NCI-H146 (cell line): ENCODE results near the gene ATAD3B.

Source experiments
- DNase-seq: peaks from one replicate; lab custom pipeline; 2025; lab: John Stamatoyannopoulos, UW

The ATAD3B gene

DNA sequence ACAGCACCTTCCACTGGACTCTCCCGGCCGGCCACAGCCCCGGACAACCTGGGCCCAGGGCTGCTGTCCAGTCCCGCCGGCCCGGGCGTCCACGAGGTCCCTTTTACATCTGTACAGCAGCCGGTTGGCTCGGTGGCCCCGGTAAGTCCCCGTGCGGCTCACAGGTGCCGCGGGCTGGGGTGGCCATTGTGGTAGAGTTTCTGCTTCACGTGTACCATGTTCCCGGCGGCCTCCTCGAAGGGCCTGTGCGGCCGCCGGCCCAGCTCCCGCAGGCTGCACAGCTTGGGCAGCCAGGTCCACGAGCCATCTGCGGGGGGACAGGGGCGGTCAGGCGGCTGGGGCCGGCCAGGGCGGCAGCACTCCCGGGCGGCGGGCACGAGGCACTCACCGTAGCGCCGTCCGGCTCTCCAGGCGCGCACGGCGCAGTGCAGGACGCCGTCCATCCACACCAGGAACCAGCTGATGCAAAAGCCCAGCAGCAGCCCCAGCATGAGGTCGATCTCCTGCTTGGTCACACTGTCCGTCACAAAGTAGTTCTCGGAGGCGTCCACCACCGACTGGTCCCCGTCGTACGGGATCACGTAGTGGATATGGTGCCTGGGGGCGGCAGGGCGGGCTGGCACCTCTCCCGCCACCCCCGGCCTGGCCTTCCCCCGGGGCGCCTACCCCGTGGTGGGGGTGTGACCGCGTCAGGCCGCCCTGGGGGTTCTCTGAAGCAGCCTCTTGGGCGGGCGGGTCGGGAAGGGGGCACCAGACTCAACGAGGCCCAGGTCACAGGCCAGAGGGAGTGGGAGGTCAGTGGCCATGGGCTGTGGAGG is 63.8 kb downstream of the ATAD3B start:
- no peak for DNase-seq

- no peak for DNase-seq
Measured at GRCh38 chr1:1536019-1536937, 64.7 kb downstream of the ATAD3B start.

DNA sequence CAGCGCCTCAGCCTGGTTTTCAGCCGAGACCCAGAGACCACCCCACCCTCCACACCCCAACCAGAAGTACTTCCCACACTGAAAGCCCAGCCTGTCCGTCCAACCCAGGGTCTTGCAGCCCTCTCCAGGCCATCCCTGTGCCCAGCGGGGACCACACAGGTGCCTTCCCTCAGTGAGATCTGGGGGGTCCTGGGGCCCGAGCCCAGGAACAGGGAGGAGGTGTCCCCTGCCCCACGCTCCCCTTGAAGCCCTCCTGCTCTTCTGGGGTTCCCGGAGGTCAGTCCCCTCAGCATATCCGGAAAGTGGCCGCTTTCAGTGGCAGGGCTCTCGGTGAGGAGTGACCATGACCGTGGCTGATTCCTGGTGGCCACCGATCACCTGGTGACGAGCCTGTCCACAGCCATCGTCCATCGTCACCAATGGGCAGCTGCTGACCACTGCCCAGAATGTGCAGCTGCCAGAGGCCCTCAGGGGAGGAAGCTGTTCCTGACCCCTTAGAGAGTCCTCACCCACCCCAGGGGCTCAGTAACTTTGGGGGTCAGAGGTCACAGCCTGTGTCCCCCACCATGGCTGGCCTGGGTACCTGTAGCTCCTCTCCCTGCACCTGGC is 65.5 kb downstream of the ATAD3B start:
- no peak for DNase-seq

GRCh38 chr1:1537626-1538250 is 66.2 kb downstream of the ATAD3B start:
- DNase-seq = no peak

DNA sequence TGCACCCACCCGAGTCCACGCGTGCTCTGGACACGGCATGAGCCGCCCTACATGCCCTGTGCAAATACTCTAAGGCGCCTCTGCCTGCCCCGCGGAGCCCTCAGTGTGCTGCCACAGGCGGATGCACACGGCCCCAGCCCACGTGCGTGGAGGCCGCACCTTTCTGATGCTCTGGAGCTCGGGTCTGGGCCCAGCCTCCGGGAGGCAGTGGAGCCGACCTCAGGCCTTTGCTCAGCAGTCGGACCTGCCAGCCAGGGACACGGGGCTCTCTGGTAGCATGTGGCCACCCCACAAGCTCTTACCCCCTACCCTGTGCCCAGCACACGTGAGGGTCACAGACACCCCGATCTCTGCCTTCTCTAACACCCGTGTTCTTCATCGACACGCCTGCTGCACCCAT is 66.8 kb downstream of the ATAD3B start:
- DNase-seq = no peak

DNA sequence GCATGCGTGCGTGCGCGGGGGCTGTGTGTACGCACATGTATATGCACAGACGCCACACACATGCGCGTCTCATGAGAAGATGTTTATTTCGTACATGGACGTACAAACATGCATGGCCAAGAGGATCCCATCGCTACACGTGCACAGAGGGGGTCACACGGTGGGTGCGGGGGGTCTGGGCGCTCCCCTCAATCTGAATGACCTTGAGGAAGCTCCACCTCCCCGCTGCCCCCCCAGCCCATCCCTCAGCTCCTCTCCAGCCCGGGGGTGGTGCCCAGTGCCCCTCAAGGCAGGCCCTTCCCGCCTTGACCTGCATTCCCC is 67.4 kb downstream of the ATAD3B start:
- no peak for DNase-seq

DNA sequence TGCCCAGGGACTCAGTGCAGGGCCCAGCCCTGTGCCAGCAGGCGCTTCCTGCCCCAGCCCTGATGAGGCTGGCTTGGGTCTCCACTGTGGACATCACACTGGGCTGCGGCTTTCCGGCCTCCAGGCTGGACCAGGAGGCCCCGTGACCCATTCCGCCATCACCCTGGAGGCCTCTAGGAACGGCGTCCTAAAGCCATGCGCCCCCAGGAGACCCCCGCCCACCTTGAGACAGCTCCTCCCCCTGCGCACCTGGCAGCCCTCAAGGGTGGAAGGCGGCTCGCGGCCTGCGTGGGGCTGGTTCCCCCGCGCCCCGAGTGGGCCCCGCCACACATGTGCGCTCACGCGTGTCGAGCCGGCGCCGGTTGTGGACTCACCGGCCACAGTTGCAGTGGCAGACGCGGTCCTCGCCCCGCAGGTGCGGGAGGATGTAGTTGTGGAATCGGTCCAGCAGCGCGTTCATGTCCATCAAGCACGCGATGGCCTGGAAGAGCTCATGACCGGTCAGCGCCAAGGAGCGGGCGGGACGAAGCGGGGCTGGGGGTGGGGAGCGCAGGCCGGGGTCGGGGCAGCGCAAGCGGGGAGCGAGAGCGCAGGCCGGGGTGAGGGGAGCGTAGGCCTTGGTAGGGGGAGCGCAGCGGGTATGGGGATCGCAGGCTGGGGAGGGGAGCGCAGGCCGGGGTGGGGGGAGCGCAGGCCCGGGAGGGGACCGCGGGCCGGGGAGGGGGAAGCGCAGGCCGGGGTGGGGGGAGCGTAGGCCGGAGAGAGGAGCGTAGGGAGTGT is 67.9 kb downstream of the ATAD3B start:
- DNase-seq = peak; percentile 18

GRCh38 chr1:1540090-1540817 is 68.7 kb downstream of the ATAD3B start, which contains the start of gene TMEM240:
Gene TMEM240, minus strand, starts transcription at chr1:1540624. Its CDS starts 278 bp downstream, at chr1:1540346.
- peak; percentile 62 for DNase-seq

DNA sequence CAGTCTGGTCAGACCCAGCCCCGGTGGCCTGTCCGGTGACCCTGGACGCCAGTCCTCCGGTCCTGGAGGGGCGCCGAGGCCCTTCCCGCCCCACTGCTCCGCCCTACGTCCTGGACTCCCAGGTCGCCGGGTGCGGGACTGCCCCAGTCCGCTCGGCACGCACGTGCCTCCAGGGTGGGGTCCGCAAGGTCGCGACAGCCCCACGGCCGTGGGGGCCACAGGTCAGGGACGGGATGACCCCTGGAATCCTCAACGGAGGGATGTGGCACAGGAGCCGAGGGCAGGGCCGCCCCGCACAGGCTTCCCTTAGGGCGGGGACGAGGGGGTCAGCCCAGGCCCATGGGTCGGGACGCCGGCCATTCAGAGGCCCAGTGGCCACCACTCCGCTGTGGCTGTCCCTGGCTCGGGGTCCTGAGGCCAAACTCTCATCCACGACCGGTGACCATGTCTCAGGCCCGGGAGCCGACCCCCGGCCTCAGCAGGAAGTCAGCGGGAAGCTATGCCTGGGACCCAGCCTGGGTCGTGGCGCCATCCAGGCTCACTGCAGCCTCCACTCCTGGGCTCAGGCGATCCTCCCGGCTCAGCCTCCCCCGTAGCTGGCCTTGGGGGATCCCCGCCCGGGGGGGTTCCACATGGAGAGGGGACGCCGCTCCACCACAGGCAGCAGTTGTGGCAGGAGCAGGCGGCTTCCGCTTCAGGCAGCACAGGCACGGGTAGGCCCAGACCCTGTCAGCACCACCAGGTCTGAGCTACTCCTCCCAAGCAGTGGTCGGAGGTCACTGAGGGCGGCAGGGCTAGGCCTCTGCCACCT is 69.5 kb downstream of the ATAD3B start:
- DNase-seq = no peak

DNA sequence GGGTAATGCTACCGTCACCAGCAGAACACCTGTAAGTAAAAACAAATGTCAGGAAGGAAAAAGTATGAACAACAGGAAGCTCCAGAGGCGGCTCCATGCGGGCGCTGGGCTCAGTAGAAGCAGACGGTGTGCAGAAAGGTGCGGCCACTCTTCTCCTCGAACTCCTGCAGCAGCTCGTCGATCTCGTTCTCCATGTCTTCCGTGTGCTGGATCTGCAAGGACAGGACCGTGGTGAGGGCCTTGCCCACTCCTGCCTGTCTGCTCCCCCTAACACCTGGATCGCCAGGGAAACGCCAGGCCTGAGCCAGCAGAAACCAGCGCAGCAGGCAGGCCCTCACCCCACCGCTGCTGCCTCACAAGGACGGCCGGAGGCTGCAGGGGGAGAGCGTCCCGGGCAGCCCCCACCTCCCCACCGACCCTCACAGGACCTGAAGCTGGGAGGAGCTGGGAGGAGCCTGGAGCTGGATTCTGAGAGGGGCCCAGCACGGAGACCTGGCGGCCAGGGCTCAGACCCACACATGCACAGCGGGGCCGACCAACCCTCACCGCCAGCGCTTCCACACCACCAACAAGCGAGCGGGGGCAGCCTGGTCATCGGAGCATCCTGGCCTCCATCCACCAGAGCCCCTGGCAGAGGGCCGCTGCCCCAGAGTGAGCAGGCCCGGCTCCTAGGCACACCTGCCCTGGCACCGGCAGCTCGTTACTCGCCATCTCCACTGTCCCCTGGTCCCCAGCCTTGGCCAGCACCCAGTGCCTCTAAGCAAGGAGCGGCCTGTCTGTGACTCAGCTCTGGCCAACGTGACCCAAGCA is 70.6 kb downstream of the ATAD3B start:
- DNase-seq = no peak

GRCh38 chr1:1542766-1543705 is 71.5 kb downstream of the ATAD3B start:
- DNase-seq = no peak

GRCh38 chr1:1543706-1544099 is 72.1 kb downstream of the ATAD3B start:
- no peak for DNase-seq

GRCh38 chr1:1544544-1544943 is 73.0 kb downstream of the ATAD3B start:
- no peak for DNase-seq
